SK-N-SH treated with all-trans-retinoic acid at 6 μM for 48 hours (cell line): ENCODE measurements around the gene MINPP1.

Source experiments
- ATAC-seq: fragments of 200-7000 bp; cut with Tn5 transposase; 3 replicates; pipeline ENCODE4 v1.9.1; 2020; ENCODE audit warnings: mild to moderate bottlenecking, moderate library complexity
- ARNTL ChIP-seq: fragments of 450-650 bp; formaldehyde crosslinking; IDR thresholded peaks from 2 replicates; pipeline ENCODE4 v1.5.0; 2020; ENCODE audit warnings: low read depth, mild to moderate bottlenecking, moderate library complexity, borderline replicate concordance
- BACH2 ChIP-seq: fragments of 250-450 bp; sonication (Bioruptor Pico); IDR thresholded peaks from 2 replicates; pipeline ENCODE4 v1.9.0; 2021; ENCODE audit warnings: mild to moderate bottlenecking, borderline replicate concordance
- CSDC2 ChIP-seq: fragments of 250-450 bp; sonication (Bioruptor Pico); IDR thresholded peaks from 2 replicates; pipeline ENCODE4 v1.5.0; 2020; ENCODE audit warnings: mild to moderate bottlenecking, moderate library complexity
- ESRRG ChIP-seq: fragments of 250-450 bp; sonication (Bioruptor Pico); IDR thresholded peaks from 2 replicates; pipeline ENCODE4 v1.6.1; 2021; ENCODE audit warnings: mild to moderate bottlenecking
- ISL1 ChIP-seq: fragments of 250-450 bp; sonication (Bioruptor Pico); IDR thresholded peaks from 2 replicates; pipeline ENCODE4 v2.1.2; 2022; ENCODE audit warnings: mild to moderate bottlenecking, moderate library complexity
- OSR1 ChIP-seq: fragments of 250-450 bp; sonication (Bioruptor Pico); IDR thresholded peaks from 2 replicates; pipeline ENCODE4 v1.8.0; 2022; ENCODE audit warnings: moderate library complexity, mild to moderate bottlenecking, inconsistent platforms
- PPARA ChIP-seq: fragments of 250-450 bp; sonication (Bioruptor Pico); IDR thresholded peaks from 2 replicates; pipeline ENCODE4 v1.5.0; 2020; ENCODE audit warnings: mild to moderate bottlenecking, borderline replicate concordance
- RARB ChIP-seq: fragments of 250-450 bp; sonication (Bioruptor Pico); IDR thresholded peaks from 2 replicates; pipeline ENCODE4 v1.8.0; 2021; ENCODE audit warnings: mild to moderate bottlenecking, moderate library complexity
- SNAI2 ChIP-seq: fragments of 250-450 bp; sonication (Bioruptor Pico); IDR thresholded peaks from 2 replicates; pipeline ENCODE4 v1.5.0; 2020; ENCODE audit warnings: mild to moderate bottlenecking, moderate library complexity
- TCF4 ChIP-seq: fragments of 250-450 bp; sonication (Bioruptor Pico); IDR thresholded peaks from 2 replicates; pipeline ENCODE4 v1.8.0; 2021; ENCODE audit warnings: mild to moderate bottlenecking, moderate library complexity, borderline replicate concordance
- TOX ChIP-seq: fragments of 250-450 bp; sonication (Bioruptor Pico); IDR thresholded peaks from 2 replicates; pipeline ENCODE4 v1.8.0; 2021; ENCODE audit warnings: mild to moderate bottlenecking, moderate library complexity, borderline replicate concordance
- ZC3H10 ChIP-seq: fragments of 250-450 bp; sonication (Bioruptor Pico); IDR thresholded peaks from 2 replicates; pipeline ENCODE4 v1.5.1; 2021; ENCODE audit warnings: mild to moderate bottlenecking, moderate library complexity
- ZFP3 ChIP-seq: fragments of 250-450 bp; sonication (Bioruptor Pico); IDR thresholded peaks from 2 replicates; pipeline ENCODE4 v1.5.0; 2020; ENCODE audit warnings: mild to moderate bottlenecking, moderate library complexity
- ZFP30 ChIP-seq: fragments of 450-650 bp; formaldehyde crosslinking; IDR thresholded peaks from 2 replicates; pipeline ENCODE4 v1.5.0; 2022; ENCODE audit warnings: mild to moderate bottlenecking, moderate library complexity
- ZNF70 ChIP-seq: fragments of 450-650 bp; formaldehyde crosslinking; IDR thresholded peaks from 2 replicates; pipeline ENCODE4 v1.5.0; 2020; ENCODE audit warnings: mild to moderate bottlenecking, moderate library complexity
- ZNF8 ChIP-seq: fragments of 450-650 bp; formaldehyde crosslinking; IDR thresholded peaks from 2 replicates; pipeline ENCODE4 v1.5.0; 2020; ENCODE audit warnings: mild to moderate bottlenecking, moderate library complexity
- TF ChIP-seq, protein P1 (sequence below): fragments of 250-450 bp; sonication (Bioruptor Pico); IDR thresholded peaks from 2 replicates; pipeline ENCODE4 v1.5.0; 2020; ENCODE audit warnings: mild to moderate bottlenecking, moderate library complexity
- TF ChIP-seq, protein P2 (sequence below): fragments of 250-450 bp; sonication (Bioruptor Pico); IDR thresholded peaks from 2 replicates; pipeline ENCODE4 v1.5.1; 2020; ENCODE audit warnings: low read depth, mild to moderate bottlenecking, moderate library complexity
- TF ChIP-seq, protein P3 (sequence below): fragments of 250-450 bp; sonication (Bioruptor Pico); IDR thresholded peaks from 2 replicates; pipeline ENCODE4 v1.5.1; 2021; ENCODE audit warnings: mild to moderate bottlenecking, moderate library complexity
- TF ChIP-seq, protein P4 (sequence below): fragments of 250-450 bp; sonication (Bioruptor Pico); IDR thresholded peaks from 2 replicates; pipeline ENCODE4 v1.8.0; 2020; ENCODE audit warnings: mild to moderate bottlenecking, moderate library complexity, borderline replicate concordance
- TF ChIP-seq, protein P5 (sequence below): fragments of 250-450 bp; sonication (Bioruptor Pico); IDR thresholded peaks from 2 replicates; pipeline ENCODE4 v1.8.0; 2021; ENCODE audit warnings: low read depth, mild to moderate bottlenecking, moderate library complexity, borderline replicate concordance

MINPP1 gene

DNA sequence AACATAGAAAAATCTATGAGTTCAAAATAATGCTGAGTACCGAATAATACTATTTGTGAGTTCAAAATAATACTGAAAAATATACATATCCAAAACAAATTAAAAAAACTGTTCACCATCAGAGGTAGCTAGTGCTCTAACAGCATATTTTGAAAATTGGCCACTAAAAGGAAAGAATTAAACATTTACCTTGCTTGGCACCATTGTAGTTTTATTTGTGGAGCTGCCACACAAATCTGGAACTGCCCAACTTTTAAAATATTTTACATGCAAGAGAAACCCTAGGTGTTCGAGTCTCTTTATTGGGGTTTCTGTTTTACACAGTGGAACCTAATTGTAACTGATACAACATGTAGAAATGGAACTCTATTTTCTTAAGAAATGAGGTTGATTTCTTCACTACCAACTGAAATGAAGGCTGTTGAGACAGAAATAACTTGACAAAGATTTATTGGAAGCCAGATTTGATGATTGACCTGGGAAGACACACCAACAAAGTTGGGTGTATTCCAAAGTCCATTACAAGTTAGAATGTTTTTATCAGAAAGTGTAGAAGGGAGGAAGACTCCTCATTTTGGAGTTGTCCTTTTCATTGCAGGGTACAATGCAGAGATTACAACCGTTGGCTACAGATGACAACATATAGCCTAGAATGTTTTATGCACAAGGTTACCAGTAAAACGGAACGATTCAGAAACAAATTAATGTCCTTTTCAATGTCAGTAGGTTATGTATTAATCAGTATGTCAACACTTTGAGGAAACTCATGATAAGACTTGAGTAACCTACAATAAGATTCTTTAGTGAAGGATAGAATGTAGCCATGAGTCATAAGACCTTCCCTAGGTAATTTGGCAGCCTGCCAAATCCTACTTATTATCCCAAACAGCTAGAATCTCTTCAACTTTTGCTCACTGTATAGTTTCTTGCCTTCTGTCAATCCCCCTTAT, 81.1 kb downstream of the MINPP1 start:
- TF ChIP-seq ZFP30 (CRISPR knock-in tag) (no peak), BACH2 (no peak), TCF4 (CRISPR knock-in tag) (no peak), TOX (CRISPR knock-in tag) (peak; percentile 80; the same call in 1 of the 2 replicates), ZC3H10 (CRISPR knock-in tag) (no peak), RARB (CRISPR knock-in tag) (no peak), ZNF8 (CRISPR knock-in tag) (no peak), ISL1 (CRISPR knock-in tag) (peak; percentile 91), ESRRG (CRISPR knock-in tag) (no peak)
- TF ChIP-seq, protein P1, sequence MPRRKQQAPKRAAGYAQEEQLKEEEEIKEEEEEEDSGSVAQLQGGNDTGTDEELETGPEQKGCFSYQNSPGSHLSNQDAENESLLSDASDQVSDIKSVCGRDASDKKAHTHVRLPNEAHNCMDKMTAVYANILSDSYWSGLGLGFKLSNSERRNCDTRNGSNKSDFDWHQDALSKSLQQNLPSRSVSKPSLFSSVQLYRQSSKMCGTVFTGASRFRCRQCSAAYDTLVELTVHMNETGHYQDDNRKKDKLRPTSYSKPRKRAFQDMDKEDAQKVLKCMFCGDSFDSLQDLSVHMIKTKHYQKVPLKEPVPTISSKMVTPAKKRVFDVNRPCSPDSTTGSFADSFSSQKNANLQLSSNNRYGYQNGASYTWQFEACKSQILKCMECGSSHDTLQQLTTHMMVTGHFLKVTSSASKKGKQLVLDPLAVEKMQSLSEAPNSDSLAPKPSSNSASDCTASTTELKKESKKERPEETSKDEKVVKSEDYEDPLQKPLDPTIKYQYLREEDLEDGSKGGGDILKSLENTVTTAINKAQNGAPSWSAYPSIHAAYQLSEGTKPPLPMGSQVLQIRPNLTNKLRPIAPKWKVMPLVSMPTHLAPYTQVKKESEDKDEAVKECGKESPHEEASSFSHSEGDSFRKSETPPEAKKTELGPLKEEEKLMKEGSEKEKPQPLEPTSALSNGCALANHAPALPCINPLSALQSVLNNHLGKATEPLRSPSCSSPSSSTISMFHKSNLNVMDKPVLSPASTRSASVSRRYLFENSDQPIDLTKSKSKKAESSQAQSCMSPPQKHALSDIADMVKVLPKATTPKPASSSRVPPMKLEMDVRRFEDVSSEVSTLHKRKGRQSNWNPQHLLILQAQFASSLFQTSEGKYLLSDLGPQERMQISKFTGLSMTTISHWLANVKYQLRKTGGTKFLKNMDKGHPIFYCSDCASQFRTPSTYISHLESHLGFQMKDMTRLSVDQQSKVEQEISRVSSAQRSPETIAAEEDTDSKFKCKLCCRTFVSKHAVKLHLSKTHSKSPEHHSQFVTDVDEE (CRISPR knock-in tag): no peak
- TF ChIP-seq, protein P2, sequence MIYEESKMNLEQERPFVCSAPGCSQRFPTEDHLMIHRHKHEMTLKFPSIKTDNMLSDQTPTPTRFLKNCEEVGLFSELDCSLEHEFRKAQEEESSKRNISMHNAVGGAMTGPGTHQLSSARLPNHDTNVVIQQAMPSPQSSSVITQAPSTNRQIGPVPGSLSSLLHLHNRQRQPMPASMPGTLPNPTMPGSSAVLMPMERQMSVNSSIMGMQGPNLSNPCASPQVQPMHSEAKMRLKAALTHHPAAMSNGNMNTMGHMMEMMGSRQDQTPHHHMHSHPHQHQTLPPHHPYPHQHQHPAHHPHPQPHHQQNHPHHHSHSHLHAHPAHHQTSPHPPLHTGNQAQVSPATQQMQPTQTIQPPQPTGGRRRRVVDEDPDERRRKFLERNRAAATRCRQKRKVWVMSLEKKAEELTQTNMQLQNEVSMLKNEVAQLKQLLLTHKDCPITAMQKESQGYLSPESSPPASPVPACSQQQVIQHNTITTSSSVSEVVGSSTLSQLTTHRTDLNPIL: peak; percentile 13; the same call in 1 of the 2 replicates
- TF ChIP-seq, all 23 proteins: peak for 3
- ATAC-seq: peak; percentile 60

DNA sequence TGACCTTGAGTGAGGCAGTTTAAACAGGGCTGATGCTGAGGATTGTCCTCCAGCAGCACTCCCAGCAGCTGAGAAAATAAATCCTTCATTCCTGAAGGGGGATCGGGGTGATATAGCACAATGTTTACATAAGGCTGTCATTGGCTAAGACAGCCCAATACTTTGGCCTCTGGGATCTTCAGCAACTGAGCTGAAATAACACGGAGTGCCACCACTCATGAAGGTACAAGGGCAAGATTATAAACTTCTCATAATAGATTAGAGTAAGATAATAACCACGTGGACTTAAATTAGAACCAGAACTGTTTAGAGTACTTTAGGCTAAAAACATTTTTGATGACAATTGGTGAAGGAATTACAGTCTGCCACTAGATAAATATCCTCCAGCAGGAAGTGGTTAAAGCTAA, 85.0 kb downstream of the MINPP1 start:
- TF ChIP-seq, protein P3, sequence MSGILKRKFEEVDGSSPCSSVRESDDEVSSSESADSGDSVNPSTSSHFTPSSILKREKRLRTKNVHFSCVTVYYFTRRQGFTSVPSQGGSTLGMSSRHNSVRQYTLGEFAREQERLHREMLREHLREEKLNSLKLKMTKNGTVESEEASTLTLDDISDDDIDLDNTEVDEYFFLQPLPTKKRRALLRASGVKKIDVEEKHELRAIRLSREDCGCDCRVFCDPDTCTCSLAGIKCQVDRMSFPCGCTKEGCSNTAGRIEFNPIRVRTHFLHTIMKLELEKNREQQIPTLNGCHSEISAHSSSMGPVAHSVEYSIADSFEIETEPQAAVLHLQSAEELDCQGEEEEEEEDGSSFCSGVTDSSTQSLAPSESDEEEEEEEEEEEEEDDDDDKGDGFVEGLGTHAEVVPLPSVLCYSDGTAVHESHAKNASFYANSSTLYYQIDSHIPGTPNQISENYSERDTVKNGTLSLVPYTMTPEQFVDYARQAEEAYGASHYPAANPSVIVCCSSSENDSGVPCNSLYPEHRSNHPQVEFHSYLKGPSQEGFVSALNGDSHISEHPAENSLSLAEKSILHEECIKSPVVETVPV (CRISPR knock-in tag): no peak
- TF ChIP-seq ZC3H10 (CRISPR knock-in tag) (no peak), BACH2 (no peak), PPARA (CRISPR knock-in tag) (no peak), ESRRG (CRISPR knock-in tag) (no peak), ZFP30 (CRISPR knock-in tag) (no peak), RARB (CRISPR knock-in tag) (no peak), ZNF70 (CRISPR knock-in tag) (no peak), ZNF8 (CRISPR knock-in tag) (no peak), ZFP3 (CRISPR knock-in tag) (no peak), TOX (CRISPR knock-in tag) (no peak), OSR1 (CRISPR knock-in tag) (no peak)
- TF ChIP-seq, protein P4, sequence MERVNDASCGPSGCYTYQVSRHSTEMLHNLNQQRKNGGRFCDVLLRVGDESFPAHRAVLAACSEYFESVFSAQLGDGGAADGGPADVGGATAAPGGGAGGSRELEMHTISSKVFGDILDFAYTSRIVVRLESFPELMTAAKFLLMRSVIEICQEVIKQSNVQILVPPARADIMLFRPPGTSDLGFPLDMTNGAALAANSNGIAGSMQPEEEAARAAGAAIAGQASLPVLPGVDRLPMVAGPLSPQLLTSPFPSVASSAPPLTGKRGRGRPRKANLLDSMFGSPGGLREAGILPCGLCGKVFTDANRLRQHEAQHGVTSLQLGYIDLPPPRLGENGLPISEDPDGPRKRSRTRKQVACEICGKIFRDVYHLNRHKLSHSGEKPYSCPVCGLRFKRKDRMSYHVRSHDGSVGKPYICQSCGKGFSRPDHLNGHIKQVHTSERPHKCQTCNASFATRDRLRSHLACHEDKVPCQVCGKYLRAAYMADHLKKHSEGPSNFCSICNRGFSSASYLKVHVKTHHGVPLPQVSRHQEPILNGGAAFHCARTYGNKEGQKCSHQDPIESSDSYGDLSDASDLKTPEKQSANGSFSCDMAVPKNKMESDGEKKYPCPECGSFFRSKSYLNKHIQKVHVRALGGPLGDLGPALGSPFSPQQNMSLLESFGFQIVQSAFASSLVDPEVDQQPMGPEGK: no peak
- peak; percentile 66 for ATAC-seq

DNA sequence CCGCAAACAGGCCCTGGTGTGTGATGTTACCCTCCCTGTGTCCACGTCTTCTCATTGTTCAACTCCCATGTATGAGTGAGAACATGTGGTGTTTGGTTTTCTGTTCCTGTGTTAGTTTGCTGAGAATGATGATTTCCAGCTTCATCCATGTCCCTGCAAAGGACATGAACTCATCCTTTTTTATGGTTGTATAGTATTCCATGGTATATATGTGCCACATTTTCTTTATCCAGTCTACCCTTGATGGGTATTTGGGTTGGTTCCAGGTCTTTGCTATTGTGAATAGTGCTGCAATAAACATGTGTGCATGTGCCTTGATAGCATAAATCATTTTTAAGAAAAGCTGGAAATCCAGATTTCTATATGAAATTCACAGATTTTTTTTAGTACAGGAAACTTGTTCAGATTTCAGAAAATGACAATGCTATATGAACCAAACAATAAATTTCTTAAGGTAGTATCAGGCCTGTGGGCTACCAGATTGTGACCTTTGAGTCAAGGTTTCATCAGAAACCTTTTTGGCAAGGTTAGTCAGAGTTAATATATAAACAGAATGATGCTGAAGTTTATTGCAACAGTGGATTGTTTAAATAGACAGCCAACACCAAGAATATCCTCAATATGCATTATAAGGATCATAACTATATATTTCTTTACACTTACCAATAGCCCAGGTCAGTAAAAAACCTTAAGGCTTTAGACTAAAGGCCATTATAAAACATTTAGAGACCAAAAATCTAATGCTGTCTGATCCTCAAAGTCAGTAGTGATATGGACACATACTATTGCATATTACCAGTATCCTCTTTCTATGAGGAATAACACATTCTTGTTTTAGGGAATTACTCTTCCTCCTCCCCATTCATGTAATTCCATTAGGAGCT, 86.3 kb downstream of the MINPP1 start:
- ATAC-seq: no peak
- TF ChIP-seq ZNF8 (CRISPR knock-in tag) (no peak), ARNTL (CRISPR knock-in tag) (no peak), CSDC2 (CRISPR knock-in tag) (no peak), ESRRG (CRISPR knock-in tag) (no peak), RARB (CRISPR knock-in tag) (no peak), ZFP30 (CRISPR knock-in tag) (no peak), PPARA (CRISPR knock-in tag) (no peak), SNAI2 (CRISPR knock-in tag) (no peak), ISL1 (CRISPR knock-in tag) (no peak), ZC3H10 (CRISPR knock-in tag) (no peak), TOX (CRISPR knock-in tag) (no peak)
- TF ChIP-seq, protein P2: no peak
- TF ChIP-seq, protein P5, sequence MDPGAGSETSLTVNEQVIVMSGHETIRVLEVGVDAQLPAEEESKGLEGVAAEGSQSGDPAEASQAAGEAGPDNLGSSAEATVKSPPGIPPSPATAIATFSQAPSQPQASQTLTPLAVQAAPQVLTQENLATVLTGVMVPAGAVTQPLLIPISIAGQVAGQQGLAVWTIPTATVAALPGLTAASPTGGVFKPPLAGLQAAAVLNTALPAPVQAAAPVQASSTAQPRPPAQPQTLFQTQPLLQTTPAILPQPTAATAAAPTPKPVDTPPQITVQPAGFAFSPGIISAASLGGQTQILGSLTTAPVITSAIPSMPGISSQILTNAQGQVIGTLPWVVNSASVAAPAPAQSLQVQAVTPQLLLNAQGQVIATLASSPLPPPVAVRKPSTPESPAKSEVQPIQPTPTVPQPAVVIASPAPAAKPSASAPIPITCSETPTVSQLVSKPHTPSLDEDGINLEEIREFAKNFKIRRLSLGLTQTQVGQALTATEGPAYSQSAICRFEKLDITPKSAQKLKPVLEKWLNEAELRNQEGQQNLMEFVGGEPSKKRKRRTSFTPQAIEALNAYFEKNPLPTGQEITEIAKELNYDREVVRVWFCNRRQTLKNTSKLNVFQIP (CRISPR knock-in tag): no peak
- TF ChIP-seq, protein P4: no peak
